Peyer's patch (tissue), 4 donors: ENCODE data around the gene CD93. TPM values are rescaled to one million over a fixed set of nuclear protein-coding genes. Genes with fewer than 3 reads are reported as not detected.

ENCODE experiments used
- DNase-seq, 3 donors: peaks; one replicate each; pipeline ENCODE4 v3.0.0-alpha.2; 2017 to 2019
- H3K27ac ChIP-seq, 4 donors: fragments of 200-600 bp; sonication (generic); one replicate each; pipeline ENCODE4 v1.5.1; 2016 to 2019
- H3K27me3 ChIP-seq, 2 donors: fragments of 200-600 bp; sonication (generic); one replicate each; pipeline ENCODE4 v1.5.1; 2019
- H3K36me3 ChIP-seq, 3 donors: fragments of 200-600 bp; sonication (generic); one replicate each; pipeline ENCODE4 v1.5.1; 2016 to 2019
- H3K4me1 ChIP-seq, 4 donors: fragments of 200-600 bp; sonication (generic); one replicate each; pipeline ENCODE4 v1.5.1; 2016 to 2019
- H3K4me3 ChIP-seq, 4 donors: fragments of 200-600 bp; sonication (generic); 1 replicate in 3 of 4; 2 replicates in 1 of 4; pipeline ENCODE4 v1.5.1; 2016 to 2019; ENCODE audit warnings: mild to moderate bottlenecking in 1 of 4
- H3K9me3 ChIP-seq, 4 donors: fragments of 200-600 bp; sonication (generic); one replicate each; pipeline ENCODE4 v1.5.1; 2016 to 2019; ENCODE audit warnings: mild to moderate bottlenecking in 1 of 4
- POLR2A ChIP-seq, 2 donors: fragments of 450-650 bp; IDR thresholded peaks; one replicate each; pipeline ENCODE4 v1.5.1; 2017; ENCODE audit warnings: antibody characterized with exemption in 2 of 2, mild to moderate bottlenecking in 2 of 2, moderate library complexity in 2 of 2
- total RNA-seq, 4 donors: library from RNA; depleted of rRNA; stranded (reverse); fragments of >200 nt; gene quantifications; one replicate each; pipeline ENCODE4 v1.1.0, GENCODE V29; 2016
- TF ChIP-seq, protein P1 (sequence below), 6 experiments: fragments of 450-650 bp in 4 of 6; fragments of 200-600 bp in 2 of 6; sonication (generic) in 1 of 6; IDR thresholded peaks; one replicate each; pipeline ENCODE4 v1.5.1; 2017 to 2019; ENCODE audit warnings: antibody characterized with exemption in 6 of 6, mild to moderate bottlenecking in 3 of 6, moderate library complexity in 1 of 6

Gene CD93
- total RNA-seq, 4 donors from 2014 or later, result 3.7 to 16.5 (median 9.7) TPM

DNA sequence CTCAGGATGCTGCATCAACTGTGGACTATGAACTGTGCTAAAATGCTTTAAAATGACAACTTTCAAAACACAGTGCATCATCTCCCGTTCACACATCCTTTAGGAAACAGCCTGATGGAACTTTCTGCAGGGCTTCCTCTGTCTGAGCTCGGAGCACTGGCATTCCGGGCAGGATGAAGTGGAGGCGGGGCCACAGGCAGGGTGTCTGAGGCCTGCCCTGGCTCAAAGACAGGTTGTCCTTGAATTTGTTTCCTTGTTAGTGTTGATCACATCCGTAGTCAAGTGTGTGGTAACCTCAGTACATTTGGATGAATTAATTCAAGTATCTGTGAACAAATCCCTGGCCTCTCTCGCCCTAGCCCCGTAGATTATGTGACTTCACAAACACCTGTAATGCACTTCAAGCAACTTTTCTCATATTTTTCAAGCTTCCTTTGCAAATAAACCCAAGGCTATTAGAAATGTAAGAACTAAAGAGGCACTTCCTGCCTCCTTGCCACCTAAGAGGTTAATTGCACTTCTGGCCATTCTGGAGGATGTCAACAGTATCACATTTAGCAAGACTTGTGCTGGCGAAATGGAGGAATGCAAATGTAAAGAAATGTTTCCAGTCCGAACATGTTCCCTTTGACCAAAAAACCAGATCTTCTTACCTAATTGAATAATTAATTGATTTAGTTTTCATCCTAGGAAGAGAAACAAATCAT, 3.1 kb downstream of the CD93 start:
- Histone ChIP-seq H3K4me1 (no peaks in the 10 kb centered on the region), H3K36me3 (no peaks in the 10 kb centered on the region), H3K9me3 (no peaks in the 10 kb centered on the region), H3K4me3 (peak overlapping the region in 2 of 4 donors; percentile 25 to 34), H3K27me3 (no peaks in the 10 kb centered on the region), H3K27ac (peak overlapping the region in 3 of 4 donors; percentile 5 to 83 (median 62))
- no peak for DNase-seq
- TF ChIP-seq, protein P1, sequence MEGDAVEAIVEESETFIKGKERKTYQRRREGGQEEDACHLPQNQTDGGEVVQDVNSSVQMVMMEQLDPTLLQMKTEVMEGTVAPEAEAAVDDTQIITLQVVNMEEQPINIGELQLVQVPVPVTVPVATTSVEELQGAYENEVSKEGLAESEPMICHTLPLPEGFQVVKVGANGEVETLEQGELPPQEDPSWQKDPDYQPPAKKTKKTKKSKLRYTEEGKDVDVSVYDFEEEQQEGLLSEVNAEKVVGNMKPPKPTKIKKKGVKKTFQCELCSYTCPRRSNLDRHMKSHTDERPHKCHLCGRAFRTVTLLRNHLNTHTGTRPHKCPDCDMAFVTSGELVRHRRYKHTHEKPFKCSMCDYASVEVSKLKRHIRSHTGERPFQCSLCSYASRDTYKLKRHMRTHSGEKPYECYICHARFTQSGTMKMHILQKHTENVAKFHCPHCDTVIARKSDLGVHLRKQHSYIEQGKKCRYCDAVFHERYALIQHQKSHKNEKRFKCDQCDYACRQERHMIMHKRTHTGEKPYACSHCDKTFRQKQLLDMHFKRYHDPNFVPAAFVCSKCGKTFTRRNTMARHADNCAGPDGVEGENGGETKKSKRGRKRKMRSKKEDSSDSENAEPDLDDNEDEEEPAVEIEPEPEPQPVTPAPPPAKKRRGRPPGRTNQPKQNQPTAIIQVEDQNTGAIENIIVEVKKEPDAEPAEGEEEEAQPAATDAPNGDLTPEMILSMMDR (IDR thresholded peaks at IDR 0.05), result no peak
- TF ChIP-seq POLR2A (IDR thresholded peaks at IDR 0.05), result no peak

DNA sequence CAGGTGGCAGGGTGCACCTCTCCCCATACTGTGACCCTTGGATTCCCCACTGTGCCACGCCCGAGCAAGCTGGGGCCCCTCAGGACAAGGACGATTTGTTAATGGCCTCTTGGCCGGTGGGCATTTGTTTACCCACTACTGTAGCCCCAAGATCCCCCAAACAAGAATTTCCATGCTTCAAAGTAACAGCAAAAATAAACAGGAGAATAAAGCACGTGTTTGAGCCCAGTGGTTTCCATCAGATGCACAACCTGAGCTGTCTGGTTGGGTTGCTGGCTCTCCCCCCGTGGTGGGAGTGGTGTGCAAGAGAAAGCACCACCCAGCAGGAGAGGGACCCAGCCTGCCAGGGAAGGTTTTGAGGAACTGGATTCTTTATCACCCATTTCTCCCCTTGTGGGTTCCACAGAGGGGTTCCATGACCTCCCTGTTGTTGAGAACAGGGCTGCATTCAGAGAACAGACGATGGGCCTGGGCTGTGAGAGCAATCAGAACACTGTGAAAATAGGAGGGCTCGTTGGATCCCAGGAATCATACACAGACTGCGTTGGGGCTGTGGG, 4.8 kb downstream of the CD93 start:
- Histone ChIP-seq H3K36me3 (no peaks in the 10 kb centered on the region), H3K9me3 (no peaks in the 10 kb centered on the region), H3K27ac (no peak overlapping the region), H3K27me3 (no peaks in the 10 kb centered on the region), H3K4me1 (no peaks in the 10 kb centered on the region), H3K4me3 (no peak overlapping the region)
- TF ChIP-seq, protein P1 (IDR thresholded peaks at IDR 0.05), result no peak
- TF ChIP-seq POLR2A (IDR thresholded peaks at IDR 0.05), result no peak
- no peak for DNase-seq

DNA sequence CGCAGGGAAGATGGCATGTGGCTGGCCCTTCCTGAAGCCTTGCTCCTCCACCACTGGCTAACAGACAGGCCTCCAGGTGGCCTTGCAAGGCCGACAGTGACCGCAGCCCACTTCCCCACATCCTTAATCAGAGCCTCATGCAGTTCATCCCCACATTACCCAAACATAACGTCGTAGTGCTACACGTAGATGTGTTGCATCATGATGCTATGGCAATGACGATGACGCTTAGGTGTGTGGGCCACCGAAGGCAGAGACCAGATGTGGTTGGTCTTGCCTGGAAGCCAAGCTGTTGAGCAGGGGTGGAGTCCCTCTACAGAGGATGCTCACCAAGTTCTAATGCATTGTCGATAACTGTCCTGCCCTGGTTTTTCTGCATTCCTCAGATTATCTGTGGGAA, 5.6 kb downstream of the CD93 start:
- Histone ChIP-seq H3K27me3 (no peaks in the 10 kb centered on the region), H3K27ac (no peak overlapping the region), H3K4me1 (no peaks in the 10 kb centered on the region), H3K9me3 (no peaks in the 10 kb centered on the region), H3K4me3 (no peak overlapping the region), H3K36me3 (no peaks in the 10 kb centered on the region)
- no peak for TF ChIP-seq POLR2A (IDR thresholded peaks at IDR 0.05)
- TF ChIP-seq, protein P1 (IDR thresholded peaks at IDR 0.05), result no peak
- DNase-seq, result no peak

DNA sequence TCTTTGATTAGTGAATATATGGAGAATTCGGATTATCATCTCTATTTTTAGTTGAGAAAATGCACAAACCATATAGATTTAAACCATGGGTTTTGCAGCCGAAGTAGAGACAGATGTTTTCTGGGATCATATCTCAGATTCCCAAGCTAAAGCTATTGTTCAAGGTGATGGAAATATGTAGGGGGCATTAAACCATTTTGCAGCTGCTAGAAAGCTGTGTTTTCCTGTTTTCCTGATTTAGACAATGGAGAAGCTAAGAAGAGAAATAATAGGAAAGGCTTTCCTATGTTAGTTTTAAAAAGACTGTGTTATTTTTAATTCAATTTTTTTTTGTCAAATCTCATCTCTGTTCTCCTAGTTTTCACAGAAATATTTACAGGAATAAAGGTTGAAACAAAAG, 6.2 kb downstream of the CD93 start:
- no peak overlapping the region for H3K4me3 ChIP-seq
- DNase-seq, result no peak
- H3K9me3 ChIP-seq, result no peaks in the 10 kb centered on the region
- no peak overlapping the region for H3K27ac ChIP-seq
- no peaks in the 10 kb centered on the region for H3K4me1 ChIP-seq
- no peaks in the 10 kb centered on the region for H3K27me3 ChIP-seq
- no peaks in the 10 kb centered on the region for H3K36me3 ChIP-seq
- TF ChIP-seq, protein P1 (IDR thresholded peaks at IDR 0.05), result no peak
- TF ChIP-seq POLR2A (IDR thresholded peaks at IDR 0.05), result no peak

DNA sequence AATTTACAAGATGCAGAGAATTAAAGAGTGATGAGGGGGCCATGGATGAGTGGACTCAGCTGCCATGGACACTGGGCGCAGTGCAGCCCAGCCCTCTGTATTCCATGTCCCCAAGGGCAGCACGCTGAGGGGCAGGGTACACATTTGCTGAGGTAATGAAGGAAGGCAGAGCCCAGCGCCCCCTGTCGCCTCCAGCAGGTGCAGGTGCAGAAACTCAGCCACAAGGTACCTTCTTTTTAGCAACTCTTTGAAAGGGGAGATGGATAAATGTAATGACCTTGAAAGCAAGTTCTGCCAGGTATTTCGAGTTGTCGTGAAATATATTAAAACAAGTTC, 7.1 kb downstream of the CD93 start:
- H3K27ac ChIP-seq, result no peak overlapping the region
- TF ChIP-seq, protein P1 (IDR thresholded peaks at IDR 0.05), result no peak
- TF ChIP-seq POLR2A (IDR thresholded peaks at IDR 0.05), result no peak
- no peak for DNase-seq

More for the DNA sequence above, 7.1 kb downstream of the CD93 start:
- Histone ChIP-seq H3K9me3 (no peaks in the 10 kb centered on the region), H3K4me1 (no peaks in the 10 kb centered on the region), H3K27me3 (no peaks in the 10 kb centered on the region), H3K4me3 (no peak overlapping the region), H3K36me3 (no peaks in the 10 kb centered on the region)
